ENCODE measurements around the gene CENPA.
"Not testable (repeated sequence)": the region's sequence is repeated elsewhere in the genome, so short reads cannot be mapped to it uniquely, and the experiment has no call there.

The CENPA gene

GRCh38 chr2:26760991-26761390, 24.9 kb upstream of the CENPA start:
- DNase-seq (ENCODE audit: low read depth, low spot score), result not testable (repeated sequence)

GRCh38 chr2:26763019-26763418, 22.8 kb upstream of the CENPA start:
- DNase-seq (ENCODE audit: low read depth, low spot score), result no peak

- no peak for DNase-seq (ENCODE audit: low read depth, low spot score)
Observed at GRCh38 chr2:26764078-26764887, 21.6 kb upstream of the CENPA start, which contains the start of gene SLC35F6. TSS of gene SLC35F6 (plus strand) at chr2:26764284. CDS start at chr2:26764350, 66 bp downstream.

GRCh38 chr2:26764906-26765305, 20.9 kb upstream of the CENPA start:
- no peak for DNase-seq (ENCODE audit: low read depth, low spot score)

- no peak for DNase-seq (ENCODE audit: low read depth, low spot score)
Observed at GRCh38 chr2:26765475-26766200, 20.2 kb upstream of the CENPA start.

GRCh38 chr2:26767129-26767528, 18.7 kb upstream of the CENPA start:
- no peak for DNase-seq (ENCODE audit: low read depth, low spot score)

GRCh38 chr2:26767894-26768487, 17.9 kb upstream of the CENPA start:
- no peak for DNase-seq (ENCODE audit: low read depth, low spot score)

GRCh38 chr2:26768759-26769088, 17.1 kb upstream of the CENPA start:
- DNase-seq (ENCODE audit: low read depth, low spot score), result no peak

GRCh38 chr2:26769089-26769761, 16.6 kb upstream of the CENPA start:
- DNase-seq (ENCODE audit: low read depth, low spot score), result no peak

- no peak for DNase-seq (ENCODE audit: low read depth, low spot score)
Observed at GRCh38 chr2:26770986-26771586, 14.8 kb upstream of the CENPA start.

GRCh38 chr2:26772064-26773001, 13.5 kb upstream of the CENPA start:
- no peak for DNase-seq (ENCODE audit: low read depth, low spot score)

- no peak for DNase-seq (ENCODE audit: low read depth, low spot score)
Observed at GRCh38 chr2:26776195-26776800, 9.6 kb upstream of the CENPA start.

- no peak for DNase-seq (ENCODE audit: low read depth, low spot score)
Observed at GRCh38 chr2:26778098-26778497, 7.8 kb upstream of the CENPA start.

GRCh38 chr2:26778507-26778906, 7.3 kb upstream of the CENPA start:
- DNase-seq (ENCODE audit: low read depth, low spot score), result no peak

- DNase-seq (ENCODE audit: low read depth, low spot score), result no peak
Observed at GRCh38 chr2:26780203-26780760, 5.6 kb upstream of the CENPA start.

GRCh38 chr2:26782876-26783704, 2.8 kb upstream of the CENPA start:
- no peak for DNase-seq (ENCODE audit: low read depth, low spot score)

- no peak for DNase-seq (ENCODE audit: low read depth, low spot score)
Observed at GRCh38 chr2:26784570-26785234, 1.2 kb upstream of the CENPA start.
